ENCODE data around the gene BORA. TPM values are rescaled to one million over a fixed set of nuclear protein-coding genes. Genes with fewer than 3 reads are reported as not detected.

BORA gene
- total and polyA plus RNA-seq, 2 of the 13 experiments (the other 11 are each of a cell fraction or from before 2014, with no cell fraction given), result 4.0 to 17.4 TPM

GRCh38 chr13:72700509-72700908 lies 27.2 kb upstream of the BORA start:
- no peak overlapping the region for H2AFZ ChIP-seq (ENCODE audit: low read length)
- ChIA-PET CTCF (ENCODE audit: low intra/inter-chr PET ratio, low total read pairs) (no interaction called here), POLR2A (no interaction called here)
- in situ Hi-C loops (cut with HindIII; ENCODE audit: extremely low pct_ligation_motif_present, low pct_unique_long_range_greater_than_20kb), result no loop called here
- H3K9ac ChIP-seq (ENCODE audit: insufficient read depth, low read depth, low read length), result no peak overlapping the region
- no peaks in the 10 kb centered on the region for H3K79me2 ChIP-seq (ENCODE audit: insufficient read depth, low read length)
- no peaks in the 10 kb centered on the region for H3K36me3 ChIP-seq (replicated peaks in 1 of 2; ENCODE audit: control insufficient read depth in 1 of 2, insufficient read depth in 2 of 2, low read length in 2 of 2)
- no peak overlapping the region for H3K27ac ChIP-seq (ENCODE audit: extremely low read length, insufficient read depth, low read length)
- no peak overlapping the region for H3K4me3 ChIP-seq (replicated peaks in 1 of 3; ENCODE audit: insufficient read depth in 1 of 3, low read depth in 2 of 3, low read length in 3 of 3)
- H3K9me3 ChIP-seq (ENCODE audit: low read length), result no peaks in the 10 kb centered on the region
- intact Hi-C loops (cut with micrococcal nuclease; ENCODE audit: unreplicated experiment), result no loop called here
- FAIRE-seq (no peak), DNase-seq (ENCODE audit: low spot score) (no peak), ATAC-seq (no peak)
- H4K20me1 ChIP-seq (ENCODE audit: insufficient read depth, low read length), result no peaks in the 10 kb centered on the region
- no peaks in the 10 kb centered on the region for H3K4me1 ChIP-seq (ENCODE audit: insufficient read depth, low read length)
- 57% methylated on average over 1 of the region's 1 CpG for WGBS (ENCODE audit: low lambda C conversion rate)
- no TSS peak for BruUV-seq (replicated peaks)
- H3K27me3 ChIP-seq (ENCODE audit: control insufficient read depth in 1 of 2, insufficient read depth in 2 of 2, low read length in 2 of 2), result no peaks in the 10 kb centered on the region; a peak in 1 of 5 replicates
- TF ChIP-seq ZNF501 (CRISPR knock-in tag; IDR thresholded peaks at IDR 0.05), result no peak
- TF ChIP-seq ZNF275 (CRISPR knock-in tag; IDR thresholded peaks at IDR 0.05; ENCODE audit: borderline replicate concordance), result no peak
- TF ChIP-seq KDM5A (IDR thresholded peaks at IDR 0.05; ENCODE audit: borderline replicate concordance, low read length), result no peak
- no peak for TF ChIP-seq SIN3A (IDR thresholded peaks at IDR 0.05; ENCODE audit: borderline replicate concordance, low read depth, low read length)
- no peak for TF ChIP-seq ZNF281 (CRISPR knock-in tag; IDR thresholded peaks at IDR 0.05; ENCODE audit: borderline replicate concordance)
- TF ChIP-seq, protein P1, sequence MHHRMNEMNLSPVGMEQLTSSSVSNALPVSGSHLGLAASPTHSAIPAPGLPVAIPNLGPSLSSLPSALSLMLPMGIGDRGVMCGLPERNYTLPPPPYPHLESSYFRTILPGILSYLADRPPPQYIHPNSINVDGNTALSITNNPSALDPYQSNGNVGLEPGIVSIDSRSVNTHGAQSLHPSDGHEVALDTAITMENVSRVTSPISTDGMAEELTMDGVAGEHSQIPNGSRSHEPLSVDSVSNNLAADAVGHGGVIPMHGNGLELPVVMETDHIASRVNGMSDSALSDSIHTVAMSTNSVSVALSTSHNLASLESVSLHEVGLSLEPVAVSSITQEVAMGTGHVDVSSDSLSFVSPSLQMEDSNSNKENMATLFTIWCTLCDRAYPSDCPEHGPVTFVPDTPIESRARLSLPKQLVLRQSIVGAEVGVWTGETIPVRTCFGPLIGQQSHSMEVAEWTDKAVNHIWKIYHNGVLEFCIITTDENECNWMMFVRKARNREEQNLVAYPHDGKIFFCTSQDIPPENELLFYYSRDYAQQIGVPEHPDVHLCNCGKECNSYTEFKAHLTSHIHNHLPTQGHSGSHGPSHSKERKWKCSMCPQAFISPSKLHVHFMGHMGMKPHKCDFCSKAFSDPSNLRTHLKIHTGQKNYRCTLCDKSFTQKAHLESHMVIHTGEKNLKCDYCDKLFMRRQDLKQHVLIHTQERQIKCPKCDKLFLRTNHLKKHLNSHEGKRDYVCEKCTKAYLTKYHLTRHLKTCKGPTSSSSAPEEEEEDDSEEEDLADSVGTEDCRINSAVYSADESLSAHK (CRISPR knock-in tag; IDR thresholded peaks at IDR 0.05; ENCODE audit: borderline replicate concordance), result no peak
- TF ChIP-seq ZNF891 (CRISPR knock-in tag; IDR thresholded peaks at IDR 0.05), result no peak
- no peak for TF ChIP-seq AKAP8 (CRISPR knock-in tag; IDR thresholded peaks at IDR 0.05)
- TF ChIP-seq ELF1 (CRISPR knock-in tag; IDR thresholded peaks at IDR 0.05), result no peak
- no peak for TF ChIP-seq KLF13 (CRISPR knock-in tag; IDR thresholded peaks at IDR 0.05)
- TF ChIP-seq KMT2A (CRISPR knock-in tag; IDR thresholded peaks at IDR 0.05), result no peak
- TF ChIP-seq, protein P2, sequence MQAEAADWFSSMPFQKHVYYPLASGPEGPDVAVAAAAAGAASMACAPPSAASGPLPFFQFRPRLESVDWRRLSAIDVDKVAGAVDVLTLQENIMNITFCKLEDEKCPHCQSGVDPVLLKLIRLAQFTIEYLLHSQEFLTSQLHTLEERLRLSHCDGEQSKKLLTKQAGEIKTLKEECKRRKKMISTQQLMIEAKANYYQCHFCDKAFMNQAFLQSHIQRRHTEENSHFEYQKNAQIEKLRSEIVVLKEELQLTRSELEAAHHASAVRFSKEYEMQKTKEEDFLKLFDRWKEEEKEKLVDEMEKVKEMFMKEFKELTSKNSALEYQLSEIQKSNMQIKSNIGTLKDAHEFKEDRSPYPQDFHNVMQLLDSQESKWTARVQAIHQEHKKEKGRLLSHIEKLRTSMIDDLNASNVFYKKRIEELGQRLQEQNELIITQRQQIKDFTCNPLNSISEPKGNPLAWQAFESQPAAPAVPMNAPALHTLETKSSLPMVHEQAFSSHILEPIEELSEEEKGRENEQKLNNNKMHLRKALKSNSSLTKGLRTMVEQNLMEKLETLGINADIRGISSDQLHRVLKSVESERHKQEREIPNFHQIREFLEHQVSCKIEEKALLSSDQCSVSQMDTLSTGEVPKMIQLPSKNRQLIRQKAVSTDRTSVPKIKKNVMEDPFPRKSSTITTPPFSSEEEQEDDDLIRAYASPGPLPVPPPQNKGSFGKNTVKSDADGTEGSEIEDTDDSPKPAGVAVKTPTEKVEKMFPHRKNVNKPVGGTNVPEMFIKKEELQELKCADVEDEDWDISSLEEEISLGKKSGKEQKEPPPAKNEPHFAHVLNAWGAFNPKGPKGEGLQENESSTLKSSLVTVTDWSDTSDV (CRISPR knock-in tag; IDR thresholded peaks at IDR 0.05), result no peak
- TF ChIP-seq PBX2 (CRISPR knock-in tag; IDR thresholded peaks at IDR 0.05), result no peak
- TF ChIP-seq CBFB (CRISPR knock-in tag; IDR thresholded peaks at IDR 0.05), result no peak
- no peak for TF ChIP-seq CBX1 (IDR thresholded peaks at IDR 0.05; ENCODE audit: low read depth)
- no peak for TF ChIP-seq ZNF354B (CRISPR knock-in tag; IDR thresholded peaks at IDR 0.05)
- H3K4me2 ChIP-seq (ENCODE audit: low read depth, low read length), result no peak overlapping the region
